Subcutaneous abdominal adipose tissue (tissue), 5 donors: ENCODE measurements around the gene CYP39A1.

ENCODE experiments used
- H3K27ac ChIP-seq: one replicate; pipeline ENCODE4 v1.7.0; 2013; ENCODE audit warnings: low read depth, mild to moderate bottlenecking, inconsistent platforms, low read length, moderate library complexity
- H3K27me3 ChIP-seq, 5 donors: one replicate each; pipeline ENCODE4 v1.7.0; 2013; ENCODE audit warnings: low read length in 5 of 5, inconsistent platforms in 1 of 5; ENCODE audit not compliant: control insufficient read depth in 5 of 5, insufficient read depth in 4 of 5
- H3K36me3 ChIP-seq, 5 donors: one replicate each; pipeline ENCODE4 v1.7.0; 2013; ENCODE audit warnings: low read length in 5 of 5; ENCODE audit not compliant: control insufficient read depth in 5 of 5, insufficient read depth in 5 of 5
- H3K4me1 ChIP-seq, 5 donors: one replicate each; pipeline ENCODE4 v1.7.0; 2013; ENCODE audit warnings: low read length in 5 of 5, mild to moderate bottlenecking in 3 of 5, moderate library complexity in 1 of 5; ENCODE audit not compliant: control insufficient read depth in 5 of 5, insufficient read depth in 5 of 5
- H3K4me3 ChIP-seq, 5 donors: one replicate each; pipeline ENCODE4 v1.7.0; 2013; ENCODE audit warnings: low read length in 5 of 5, low read depth in 1 of 5
- H3K9ac ChIP-seq, 5 donors: one replicate each; pipeline ENCODE4 v1.7.0; 2013; ENCODE audit warnings: low read length in 5 of 5, mild to moderate bottlenecking in 4 of 5, moderate library complexity in 3 of 5
- H3K9me3 ChIP-seq, 5 donors: one replicate each; pipeline ENCODE4 v1.7.0; 2013; ENCODE audit warnings: low read length in 5 of 5; ENCODE audit not compliant: control insufficient read depth in 5 of 5
- donor health status: healthy.
- donor health status: healthy.
- donor health status: healthy.
- donor health status: healthy.
- donor health status: healthy.

The CYP39A1 gene

GRCh38 chr6:46530896-46531295 lies 121.7 kb downstream of the CYP39A1 start:
- Histone ChIP-seq H3K4me1 (no peaks in the 10 kb centered on the region), H3K4me3 (no peak overlapping the region), H3K36me3 (no peaks in the 10 kb centered on the region), H3K27ac (no peak overlapping the region), H3K27me3 (no peaks in the 10 kb centered on the region), H3K9me3 (peaks cover 0 to 6% (median 0%) of the 10 kb centered on the region in 5 donors), H3K9ac (no peak overlapping the region)

DNA sequence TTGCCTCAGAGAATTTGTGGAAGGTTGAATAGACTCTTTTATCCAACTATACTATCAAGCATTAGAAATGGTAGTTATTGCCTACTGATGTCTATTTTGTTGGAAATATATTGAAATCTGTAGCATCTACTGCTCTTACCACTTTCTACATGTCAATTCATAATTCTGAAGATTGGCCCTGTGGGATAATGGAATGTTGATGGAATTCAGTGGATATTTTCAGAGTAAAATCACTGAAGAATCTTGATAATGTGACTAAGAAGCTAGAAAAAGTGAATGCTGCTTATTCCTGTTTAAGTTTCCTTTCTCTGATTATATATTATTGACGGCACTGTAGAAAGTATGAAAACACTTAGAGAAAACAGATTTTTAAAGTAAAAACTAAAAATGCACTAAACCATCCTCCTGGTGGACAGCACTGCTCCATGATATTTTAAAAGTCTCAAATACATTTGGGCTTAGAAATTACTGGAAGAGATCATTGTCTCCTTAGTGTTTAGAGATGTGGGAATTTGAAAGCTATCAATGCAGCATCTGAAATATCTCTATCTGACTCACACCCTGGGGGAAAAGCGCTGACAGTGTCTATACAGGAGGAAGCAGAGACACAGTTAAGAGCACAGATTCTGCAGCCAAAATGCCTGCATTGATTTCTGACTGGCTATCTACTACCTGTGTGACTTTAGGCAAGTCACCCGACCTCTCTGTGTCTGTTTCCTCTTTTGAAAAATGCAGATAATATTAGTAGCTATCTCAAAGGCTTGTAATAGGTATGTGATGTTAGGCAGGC lies 123.5 kb downstream of the CYP39A1 start:
- no peak overlapping the region for H3K27ac ChIP-seq

GRCh38 chr6:46526607-46527006 lies 126.0 kb downstream of the CYP39A1 start:
- Histone ChIP-seq H3K27ac (no peak overlapping the region), H3K27me3 (no peaks in the 10 kb centered on the region), H3K9ac (no peak overlapping the region), H3K4me1 (no peaks in the 10 kb centered on the region), H3K36me3 (no peaks in the 10 kb centered on the region), H3K4me3 (no peak overlapping the region), H3K9me3 (peaks cover 0 to 3% (median 0%) of the 10 kb centered on the region in 5 donors)

More for the DNA sequence above, 123.5 kb downstream of the CYP39A1 start:
- Histone ChIP-seq H3K9me3 (no peaks in the 10 kb centered on the region), H3K9ac (no peak overlapping the region), H3K36me3 (no peaks in the 10 kb centered on the region), H3K4me1 (no peaks in the 10 kb centered on the region), H3K27me3 (no peaks in the 10 kb centered on the region), H3K4me3 (no peak overlapping the region)

GRCh38 chr6:46525583-46525982 lies 127.0 kb downstream of the CYP39A1 start:
- Histone ChIP-seq H3K9ac (no peak overlapping the region), H3K27ac (no peak overlapping the region), H3K4me1 (no peaks in the 10 kb centered on the region), H3K4me3 (no peak overlapping the region), H3K36me3 (no peaks in the 10 kb centered on the region), H3K27me3 (no peaks in the 10 kb centered on the region), H3K9me3 (peaks cover 0 to 3% (median 0%) of the 10 kb centered on the region in 5 donors)

- Histone ChIP-seq H3K27me3 (no peaks in the 10 kb centered on the region), H3K27ac (no peak overlapping the region), H3K4me3 (no peak overlapping the region), H3K9me3 (peaks cover 0 to 3% (median 0%) of the 10 kb centered on the region in 5 donors), H3K4me1 (no peaks in the 10 kb centered on the region), H3K9ac (no peak overlapping the region), H3K36me3 (no peaks in the 10 kb centered on the region)
These were observed 131.1 kb downstream of the CYP39A1 start for GRCh38 chr6:46521464-46521971.

- no peak overlapping the region for H3K9ac ChIP-seq
- no peaks in the 10 kb centered on the region for H3K27me3 ChIP-seq
- H3K4me1 ChIP-seq = no peaks in the 10 kb centered on the region
- H3K27ac ChIP-seq = no peak overlapping the region
- no peaks in the 10 kb centered on the region for H3K9me3 ChIP-seq
- no peak overlapping the region for H3K4me3 ChIP-seq
- no peaks in the 10 kb centered on the region for H3K36me3 ChIP-seq
These were observed 135.4 kb downstream of the CYP39A1 start for GRCh38 chr6:46517202-46517601.

GRCh38 chr6:46513533-46513932 lies 139.1 kb downstream of the CYP39A1 start:
- H3K9ac ChIP-seq = no peak overlapping the region
- no peaks in the 10 kb centered on the region for H3K36me3 ChIP-seq
- no peaks in the 10 kb centered on the region for H3K9me3 ChIP-seq
- no peak overlapping the region for H3K4me3 ChIP-seq
- H3K27ac ChIP-seq = no peak overlapping the region
- H3K27me3 ChIP-seq = no peaks in the 10 kb centered on the region
- H3K4me1 ChIP-seq = peaks cover 0 to 13% (median 5%) of the 10 kb centered on the region in 5 donors

DNA sequence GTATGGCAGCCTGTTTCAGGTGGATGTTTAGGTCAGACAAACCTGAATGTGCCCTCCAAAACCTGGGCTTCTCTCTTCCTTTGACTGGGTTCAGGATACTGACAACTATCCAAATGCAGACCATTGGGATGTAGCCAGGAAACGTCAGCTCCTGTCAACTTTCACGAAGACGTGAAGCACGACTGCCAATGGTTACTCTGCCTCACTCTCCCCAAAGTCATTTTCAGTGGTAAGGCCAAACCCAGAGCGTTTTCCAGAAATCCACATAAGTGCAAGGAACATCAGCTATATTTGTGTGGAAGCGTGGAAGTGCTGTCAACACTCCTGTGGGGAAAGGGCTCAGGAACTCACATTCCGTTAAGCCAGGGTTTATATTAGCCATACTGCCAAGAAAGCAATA lies 141.3 kb downstream of the CYP39A1 start:
- H3K27me3 ChIP-seq = no peaks in the 10 kb centered on the region
- H3K9ac ChIP-seq = no peak overlapping the region
- H3K4me1 ChIP-seq = peaks cover 0 to 13% (median 5%) of the 10 kb centered on the region in 5 donors
- no peak overlapping the region for H3K4me3 ChIP-seq
- H3K36me3 ChIP-seq = no peaks in the 10 kb centered on the region
- no peaks in the 10 kb centered on the region for H3K9me3 ChIP-seq
- no peak overlapping the region for H3K27ac ChIP-seq

- no peak overlapping the region for H3K4me3 ChIP-seq
- H3K27ac ChIP-seq = no peak overlapping the region
- H3K9me3 ChIP-seq = no peaks in the 10 kb centered on the region
- no peaks in the 10 kb centered on the region for H3K36me3 ChIP-seq
- H3K4me1 ChIP-seq = peaks cover 0 to 13% (median 5%) of the 10 kb centered on the region in 5 donors
- H3K27me3 ChIP-seq = no peaks in the 10 kb centered on the region
- H3K9ac ChIP-seq = no peak overlapping the region
These were observed 142.0 kb downstream of the CYP39A1 start for GRCh38 chr6:46510651-46511050.

DNA sequence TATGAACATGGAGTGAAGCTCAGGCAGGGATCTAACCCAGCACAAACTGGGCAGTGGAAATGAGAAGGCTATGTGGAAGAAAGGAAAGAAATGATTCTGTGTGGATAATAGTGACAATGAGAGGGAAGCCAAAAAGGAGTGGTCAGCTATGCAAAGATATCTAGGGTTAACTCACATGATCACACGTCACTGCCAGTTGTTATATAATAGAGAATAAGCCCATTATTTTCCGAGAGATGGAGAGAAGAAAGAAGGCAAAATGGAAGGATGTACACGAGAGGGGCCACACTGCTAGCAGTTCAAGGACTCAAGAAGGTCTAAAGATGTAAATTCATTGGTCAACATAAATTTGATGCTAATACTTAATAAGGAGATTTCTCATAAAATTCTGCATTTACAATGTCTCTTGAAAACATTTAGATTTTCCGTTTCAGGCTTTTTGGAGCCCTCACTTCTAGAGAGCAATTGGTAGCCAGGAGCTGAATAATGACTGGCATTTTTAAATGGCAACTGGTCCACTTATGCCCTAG lies 142.6 kb downstream of the CYP39A1 start:
- Histone ChIP-seq H3K4me3 (no peak overlapping the region), H3K9me3 (no peaks in the 10 kb centered on the region), H3K27me3 (no peaks in the 10 kb centered on the region), H3K9ac (no peak overlapping the region), H3K4me1 (peaks cover 0 to 13% (median 5%) of the 10 kb centered on the region in 5 donors), H3K27ac (no peak overlapping the region), H3K36me3 (no peaks in the 10 kb centered on the region)
